ENCODE data around the gene NIBAN1. TPM values are rescaled to one million over a fixed set of nuclear protein-coding genes. Genes with fewer than 3 reads are reported as not detected.
A peak's percentile ranks its signal among the peaks of the same experiment; 100 is the strongest.

The NIBAN1 gene
- total RNA-seq, 1 experiment from 2014 or later: 6.7 TPM

DNA sequence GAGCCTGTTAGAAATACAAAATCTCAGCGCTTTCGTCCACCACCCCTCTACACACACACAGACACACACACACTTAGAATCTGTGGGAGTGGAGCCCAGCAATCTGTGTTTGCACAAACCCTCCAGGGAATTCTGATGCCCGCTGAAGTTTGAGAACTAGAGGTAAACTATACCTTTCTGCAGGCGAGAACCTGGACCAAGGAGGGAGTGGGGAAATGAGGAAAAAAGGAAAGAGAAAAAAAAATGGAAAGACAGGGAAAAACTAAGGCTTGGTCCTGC is 468 bp upstream of the NIBAN1 start:
- no TSS peak for BruUV-seq (replicated peaks)
- intact Hi-C loops (cut with micrococcal nuclease; ENCODE audit: unreplicated experiment) (no loop called here), in situ Hi-C loops (cut with HindIII; ENCODE audit: low pct_unique_long_range_greater_than_20kb, low sequenced_read_pairs) (no loop called here)
- no peak for ATAC-seq
- CTCF ChIA-PET: no interaction called here
- H3K27me3 ChIP-seq (ENCODE audit: control insufficient read depth, insufficient read depth, low read length): peaks cover 28% of the 10 kb centered on the region
- no peaks in the 10 kb centered on the region for H3K36me3 ChIP-seq (ENCODE audit: control insufficient read depth, insufficient read depth, low read length)
- DNase-seq (ENCODE audit: low read depth, low spot score): no peak
- H3K27ac ChIP-seq (ENCODE audit: low read length): no peak overlapping the region
- POLR2A ChIA-PET: no interaction called here
- no peaks in the 10 kb centered on the region for H3K4me1 ChIP-seq (ENCODE audit: control insufficient read depth, insufficient read depth, low read length)
- H3K4me3 ChIP-seq (ENCODE audit: low read depth in 2 of 2, low read length in 2 of 2): peak overlapping the region in 1 of 2 experiments; percentile 89; a peak in 2 of 4 replicates
- no peaks in the 10 kb centered on the region for H3K9me3 ChIP-seq (ENCODE audit: control insufficient read depth, insufficient read depth, low read depth, low read length)
- TF ChIP-seq TCF7L2 (IDR thresholded peaks at IDR 0.05; ENCODE audit: low read depth, low read length): no peak
- TF ChIP-seq POLR2AphosphoS5 (IDR thresholded peaks at IDR 0.05; ENCODE audit: low read depth, low read length): no peak
- TF ChIP-seq, protein P1, sequence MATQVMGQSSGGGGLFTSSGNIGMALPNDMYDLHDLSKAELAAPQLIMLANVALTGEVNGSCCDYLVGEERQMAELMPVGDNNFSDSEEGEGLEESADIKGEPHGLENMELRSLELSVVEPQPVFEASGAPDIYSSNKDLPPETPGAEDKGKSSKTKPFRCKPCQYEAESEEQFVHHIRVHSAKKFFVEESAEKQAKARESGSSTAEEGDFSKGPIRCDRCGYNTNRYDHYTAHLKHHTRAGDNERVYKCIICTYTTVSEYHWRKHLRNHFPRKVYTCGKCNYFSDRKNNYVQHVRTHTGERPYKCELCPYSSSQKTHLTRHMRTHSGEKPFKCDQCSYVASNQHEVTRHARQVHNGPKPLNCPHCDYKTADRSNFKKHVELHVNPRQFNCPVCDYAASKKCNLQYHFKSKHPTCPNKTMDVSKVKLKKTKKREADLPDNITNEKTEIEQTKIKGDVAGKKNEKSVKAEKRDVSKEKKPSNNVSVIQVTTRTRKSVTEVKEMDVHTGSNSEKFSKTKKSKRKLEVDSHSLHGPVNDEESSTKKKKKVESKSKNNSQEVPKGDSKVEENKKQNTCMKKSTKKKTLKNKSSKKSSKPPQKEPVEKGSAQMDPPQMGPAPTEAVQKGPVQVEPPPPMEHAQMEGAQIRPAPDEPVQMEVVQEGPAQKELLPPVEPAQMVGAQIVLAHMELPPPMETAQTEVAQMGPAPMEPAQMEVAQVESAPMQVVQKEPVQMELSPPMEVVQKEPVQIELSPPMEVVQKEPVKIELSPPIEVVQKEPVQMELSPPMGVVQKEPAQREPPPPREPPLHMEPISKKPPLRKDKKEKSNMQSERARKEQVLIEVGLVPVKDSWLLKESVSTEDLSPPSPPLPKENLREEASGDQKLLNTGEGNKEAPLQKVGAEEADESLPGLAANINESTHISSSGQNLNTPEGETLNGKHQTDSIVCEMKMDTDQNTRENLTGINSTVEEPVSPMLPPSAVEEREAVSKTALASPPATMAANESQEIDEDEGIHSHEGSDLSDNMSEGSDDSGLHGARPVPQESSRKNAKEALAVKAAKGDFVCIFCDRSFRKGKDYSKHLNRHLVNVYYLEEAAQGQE (IDR thresholded peaks at IDR 0.05; ENCODE audit: insufficient read depth in 1 of 2, low read depth in 2 of 2, low read length in 1 of 2): no peak
- TF ChIP-seq, protein P2, sequence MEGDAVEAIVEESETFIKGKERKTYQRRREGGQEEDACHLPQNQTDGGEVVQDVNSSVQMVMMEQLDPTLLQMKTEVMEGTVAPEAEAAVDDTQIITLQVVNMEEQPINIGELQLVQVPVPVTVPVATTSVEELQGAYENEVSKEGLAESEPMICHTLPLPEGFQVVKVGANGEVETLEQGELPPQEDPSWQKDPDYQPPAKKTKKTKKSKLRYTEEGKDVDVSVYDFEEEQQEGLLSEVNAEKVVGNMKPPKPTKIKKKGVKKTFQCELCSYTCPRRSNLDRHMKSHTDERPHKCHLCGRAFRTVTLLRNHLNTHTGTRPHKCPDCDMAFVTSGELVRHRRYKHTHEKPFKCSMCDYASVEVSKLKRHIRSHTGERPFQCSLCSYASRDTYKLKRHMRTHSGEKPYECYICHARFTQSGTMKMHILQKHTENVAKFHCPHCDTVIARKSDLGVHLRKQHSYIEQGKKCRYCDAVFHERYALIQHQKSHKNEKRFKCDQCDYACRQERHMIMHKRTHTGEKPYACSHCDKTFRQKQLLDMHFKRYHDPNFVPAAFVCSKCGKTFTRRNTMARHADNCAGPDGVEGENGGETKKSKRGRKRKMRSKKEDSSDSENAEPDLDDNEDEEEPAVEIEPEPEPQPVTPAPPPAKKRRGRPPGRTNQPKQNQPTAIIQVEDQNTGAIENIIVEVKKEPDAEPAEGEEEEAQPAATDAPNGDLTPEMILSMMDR (IDR thresholded peaks at IDR 0.05): no peak
- no peak for TF ChIP-seq SIN3A (IDR thresholded peaks at IDR 0.05; ENCODE audit: borderline replicate concordance, insufficient read depth, low read depth, low read length)

DNA sequence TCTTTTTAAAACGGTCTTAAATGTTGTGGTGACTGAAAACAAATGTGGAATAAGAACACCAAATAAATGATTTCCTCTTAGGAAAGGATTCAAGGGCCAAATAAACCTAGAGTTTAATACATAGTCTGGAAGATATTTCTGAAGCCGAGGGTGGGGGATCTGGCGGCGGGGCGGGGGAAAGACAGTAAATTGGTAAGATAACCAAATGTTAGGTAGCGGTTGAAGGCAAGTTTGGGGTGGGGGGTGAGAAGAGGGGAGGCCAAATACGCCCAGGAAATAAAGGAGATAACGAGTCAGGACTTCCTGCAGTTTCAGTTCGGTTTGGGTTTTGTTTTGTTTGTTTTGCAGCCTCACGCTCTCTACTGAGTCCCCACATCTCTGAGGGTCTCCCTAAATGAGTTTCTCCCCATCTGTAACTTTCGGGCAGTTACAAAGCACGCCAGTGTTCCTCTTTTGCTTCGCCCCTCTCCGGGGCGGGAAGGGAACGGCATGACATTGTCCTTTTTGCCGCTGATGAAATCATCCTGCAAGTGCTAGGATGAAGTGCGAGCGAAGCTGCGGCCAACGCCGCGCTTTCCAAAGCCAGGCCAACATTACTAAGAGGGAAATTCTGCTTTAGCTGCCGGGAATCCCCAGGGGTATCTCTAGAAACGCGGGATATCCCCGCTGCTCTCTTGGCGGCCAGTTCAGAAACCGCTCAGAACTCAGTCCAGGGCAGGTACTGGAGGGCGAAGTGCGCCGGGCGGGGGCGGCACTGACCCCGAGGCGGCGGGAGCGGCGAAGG is 844 bp downstream of the NIBAN1 start:
- no peaks in the 10 kb centered on the region for H3K36me3 ChIP-seq (ENCODE audit: control insufficient read depth, insufficient read depth, low read length)
- BruUV-seq (replicated peaks): no TSS peak
- H3K4me1 ChIP-seq (ENCODE audit: control insufficient read depth, insufficient read depth, low read length): no peaks in the 10 kb centered on the region
- ATAC-seq (peak; percentile 79), DNase-seq (ENCODE audit: low read depth, low spot score) (no peak)
- POLR2A ChIA-PET: no interaction called here
- H3K4me3 ChIP-seq (ENCODE audit: low read depth in 2 of 2, low read length in 2 of 2): peak overlapping the region; percentile 56 to 89
- H3K9me3 ChIP-seq (ENCODE audit: control insufficient read depth, insufficient read depth, low read depth, low read length): no peaks in the 10 kb centered on the region
- in situ Hi-C loops (cut with HindIII; ENCODE audit: low pct_unique_long_range_greater_than_20kb, low sequenced_read_pairs): no loop called here
- CTCF ChIA-PET: no interaction called here
- H3K27me3 ChIP-seq (ENCODE audit: control insufficient read depth, insufficient read depth, low read length): peaks cover 28% of the 10 kb centered on the region
- TF ChIP-seq POLR2AphosphoS5 (IDR thresholded peaks at IDR 0.05; ENCODE audit: low read depth, low read length): no peak
- TF ChIP-seq, protein P2 (IDR thresholded peaks at IDR 0.05): 0 out of 2 replicates have a peak, but pooled peaks have one; percentile 23
- TF ChIP-seq TCF7L2 (IDR thresholded peaks at IDR 0.05; ENCODE audit: low read depth, low read length): peak; percentile 62; the same call in 1 of the 2 replicates
- TF ChIP-seq, protein P1 (IDR thresholded peaks at IDR 0.05; ENCODE audit: insufficient read depth in 1 of 2, low read depth in 2 of 2, low read length in 1 of 2): no peak
- peak overlapping the region; percentile 77; the same call in 1 of the 2 replicates for H3K27ac ChIP-seq (ENCODE audit: low read length)
- intact Hi-C loops (cut with micrococcal nuclease; ENCODE audit: unreplicated experiment): no loop called here

Data from Panc1 (cell line).